Colonic mucosa (tissue), 4 donors: ENCODE results near the gene ZFHX3. TPM values are rescaled to one million over a fixed set of nuclear protein-coding genes. Genes with fewer than 3 reads are reported as not detected.

ENCODE experiments used
- DNase-seq: peaks from one replicate; pipeline ENCODE4 v3.0.0-alpha.2; 2020
- H3K27ac ChIP-seq: fragments of 200-600 bp; one replicate; pipeline ENCODE4 v1.8.0; 2021
- H3K27me3 ChIP-seq: fragments of 200-600 bp; one replicate; pipeline ENCODE4 v1.8.0; 2021
- H3K36me3 ChIP-seq: fragments of 200-600 bp; one replicate; pipeline ENCODE4 v1.8.0; 2021
- H3K4me1 ChIP-seq: fragments of 200-600 bp; one replicate; pipeline ENCODE4 v1.8.0; 2021; ENCODE audit warnings: mild to moderate bottlenecking
- H3K4me3 ChIP-seq: fragments of 200-600 bp; one replicate; pipeline ENCODE4 v1.8.0; 2021
- H3K9ac ChIP-seq, 2 donors: one replicate each; pipeline ENCODE4 v1.7.0; 2013; ENCODE audit warnings: control low read depth in 2 of 2, low read depth in 2 of 2, low read length in 2 of 2
- H3K9me3 ChIP-seq: fragments of 200-600 bp; one replicate; pipeline ENCODE4 v1.8.0; 2021
- CTCF ChIP-seq: fragments of 200-600 bp; IDR thresholded peaks from one replicate; pipeline ENCODE4 v1.8.0; 2022; ENCODE audit warnings: antibody characterized with exemption, mild to moderate bottlenecking
- intact Hi-C: fragments of 100-400 bp; cut with DNase I; formaldehyde crosslinking; loops from one replicate; pipeline ENCODE4 v1.14.1; 2022
- total RNA-seq, 2 donors: library from RNA; stranded (reverse); fragmentation: NEBNext Ultra II Directional in 1 of 2; extraction: Animal tissue kit (Norgen Biotek cat#: 25700) in 1 of 2; gene quantifications; one replicate each; pipeline ENCODE4 v1.2.1, GENCODE V29; 2021
- donor health status: healthy.
- donor health status: DM: no; HTN: no; CAD: no.
- donor health status: DM: no; HTN: no; CAD: no.

ZFHX3 gene
- total RNA-seq, 2 donors from 2014 or later = 10.5 to 12.8 TPM

GRCh38 chr16:72794319-72794718, 253.6 kb downstream of the ZFHX3 start:
- intact Hi-C loops = no loop called here
- Histone ChIP-seq H3K9ac (no peak overlapping the region), H3K4me3 (no peak overlapping the region), H3K9me3 (no peaks in the 10 kb centered on the region), H3K36me3 (no peaks in the 10 kb centered on the region), H3K27ac (no peak overlapping the region), H3K4me1 (no peaks in the 10 kb centered on the region), H3K27me3 (no peaks in the 10 kb centered on the region)
- no peak for DNase-seq
- no peak for TF ChIP-seq CTCF

GRCh38 chr16:72793716-72794115, 254.2 kb downstream of the ZFHX3 start:
- Histone ChIP-seq H3K4me3 (no peak overlapping the region), H3K4me1 (no peaks in the 10 kb centered on the region), H3K9ac (no peak overlapping the region), H3K9me3 (no peaks in the 10 kb centered on the region), H3K36me3 (no peaks in the 10 kb centered on the region), H3K27ac (no peak overlapping the region), H3K27me3 (no peaks in the 10 kb centered on the region)
- TF ChIP-seq CTCF = no peak
- intact Hi-C loops = no loop called here
- no peak for DNase-seq

GRCh38 chr16:72793017-72793416, 254.9 kb downstream of the ZFHX3 start:
- no peak for TF ChIP-seq CTCF
- Histone ChIP-seq H3K4me1 (no peaks in the 10 kb centered on the region), H3K27ac (no peak overlapping the region), H3K36me3 (no peaks in the 10 kb centered on the region), H3K9me3 (no peaks in the 10 kb centered on the region), H3K27me3 (no peaks in the 10 kb centered on the region), H3K4me3 (no peak overlapping the region), H3K9ac (no peak overlapping the region)
- DNase-seq = no peak
- intact Hi-C loops = no loop called here

- no peaks in the 10 kb centered on the region for H3K36me3 ChIP-seq
These were observed 256.1 kb downstream of the ZFHX3 start for GRCh38 chr16:72791786-72792185.

GRCh38 chr16:72789921-72790320, 258.0 kb downstream of the ZFHX3 start:
- intact Hi-C loops = no loop called here
- no peaks in the 10 kb centered on the region for H3K36me3 ChIP-seq

More at GRCh38 chr16:72791786-72792185, 256.1 kb downstream of the ZFHX3 start:
- H3K27me3 ChIP-seq = no peaks in the 10 kb centered on the region
- H3K4me1 ChIP-seq = no peaks in the 10 kb centered on the region
- no peak overlapping the region for H3K27ac ChIP-seq
- TF ChIP-seq CTCF = no peak
- intact Hi-C loops = no loop called here
- H3K9ac ChIP-seq = no peak overlapping the region
- no peak overlapping the region for H3K4me3 ChIP-seq
- DNase-seq = no peak
- H3K9me3 ChIP-seq = no peaks in the 10 kb centered on the region

More at GRCh38 chr16:72789921-72790320, 258.0 kb downstream of the ZFHX3 start:
- DNase-seq = no peak
- Histone ChIP-seq H3K27me3 (no peaks in the 10 kb centered on the region), H3K9ac (no peak overlapping the region), H3K27ac (no peak overlapping the region), H3K4me1 (no peaks in the 10 kb centered on the region), H3K4me3 (no peak overlapping the region), H3K9me3 (no peaks in the 10 kb centered on the region)
- no peak for TF ChIP-seq CTCF
